Glutamatergic neuron (in vitro differentiated cells): ENCODE results near the gene WDFY4. TPM values are rescaled to one million over a fixed set of nuclear protein-coding genes. Genes with fewer than 3 reads are reported as not detected.

ENCODE experiments used
- DNase-seq: peaks from one replicate; pipeline ENCODE4 v3.0.0; 2022
- H3K27ac Mint-ChIP-seq: one replicate; pipeline ENCODE4 v1.8.0; 2020; ENCODE audit warnings: mild to moderate bottlenecking, mixed read lengths, inconsistent platforms; ENCODE audit not compliant: unreplicated experiment
- H3K27me3 Mint-ChIP-seq: one replicate; pipeline ENCODE4 v1.8.0; 2020; ENCODE audit warnings: mild to moderate bottlenecking, moderate library complexity, mixed read lengths, inconsistent platforms; ENCODE audit not compliant: unreplicated experiment
- H3K36me3 Mint-ChIP-seq: one replicate; pipeline ENCODE4 v1.8.0; 2020; ENCODE audit warnings: mild to moderate bottlenecking, mixed read lengths, inconsistent platforms; ENCODE audit not compliant: unreplicated experiment
- H3K4me1 Mint-ChIP-seq: one replicate; pipeline ENCODE4 v1.8.0; 2020; ENCODE audit warnings: mild to moderate bottlenecking, low read depth, mixed read lengths, inconsistent platforms; ENCODE audit not compliant: unreplicated experiment
- H3K4me3 Mint-ChIP-seq: one replicate; pipeline ENCODE4 v1.8.0; 2020; ENCODE audit warnings: mild to moderate bottlenecking, mixed read lengths, inconsistent platforms; ENCODE audit not compliant: unreplicated experiment
- H3K9me3 Mint-ChIP-seq: one replicate; pipeline ENCODE4 v1.8.0; 2020; ENCODE audit warnings: mild to moderate bottlenecking, moderate library complexity, mixed read lengths, inconsistent platforms; ENCODE audit not compliant: unreplicated experiment
- total RNA-seq: library from RNA; stranded (reverse); fragmentation: NEBNext Ultra II Directional; extraction: Animal tissue kit (Norgen Biotek cat#: 25700); gene quantifications from one replicate; pipeline ENCODE4 v1.2.1, GENCODE V29; 2021; ENCODE audit not compliant: unreplicated experiment
- TF ChIP-seq, protein P1 (sequence below): fragments of 200-600 bp; sonication (generic); IDR thresholded peaks from one replicate; pipeline ENCODE4 v1.5.0; 2021; ENCODE audit not compliant: partially characterized antibody, unreplicated experiment

Gene WDFY4
- total RNA-seq, 1 donor from 2014 or later: not detected

DNA sequence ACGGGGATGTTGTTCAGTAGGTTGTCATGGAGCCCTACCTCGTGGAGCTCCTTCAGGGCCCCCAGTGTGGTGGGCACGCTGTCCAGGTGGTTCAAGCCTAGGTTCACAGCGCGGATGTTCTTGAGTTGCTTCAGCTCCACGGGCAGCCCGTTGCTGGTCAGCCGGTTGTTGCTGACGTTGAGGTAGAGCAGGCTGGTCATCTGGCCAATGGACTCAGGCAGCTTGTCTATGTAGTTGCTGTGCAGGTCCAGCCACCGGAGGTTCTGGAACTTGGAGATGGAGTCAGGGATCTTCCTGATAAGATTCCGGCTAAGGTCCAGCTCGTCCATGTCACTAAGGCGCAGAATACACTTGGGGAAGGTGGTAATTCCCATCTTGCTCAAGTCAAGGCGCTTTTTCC, 229.0 kb downstream of the WDFY4 start:
- Mint-ChIP-seq H3K4me1 (no peaks in the 10 kb centered on the region), H3K36me3 (no peaks in the 10 kb centered on the region), H3K4me3 (no peak overlapping the region), H3K27ac (no peak overlapping the region), H3K27me3 (peaks cover 2% of the 10 kb centered on the region), H3K9me3 (no peaks in the 10 kb centered on the region)
- DNase-seq: no peak
- TF ChIP-seq, protein P1, sequence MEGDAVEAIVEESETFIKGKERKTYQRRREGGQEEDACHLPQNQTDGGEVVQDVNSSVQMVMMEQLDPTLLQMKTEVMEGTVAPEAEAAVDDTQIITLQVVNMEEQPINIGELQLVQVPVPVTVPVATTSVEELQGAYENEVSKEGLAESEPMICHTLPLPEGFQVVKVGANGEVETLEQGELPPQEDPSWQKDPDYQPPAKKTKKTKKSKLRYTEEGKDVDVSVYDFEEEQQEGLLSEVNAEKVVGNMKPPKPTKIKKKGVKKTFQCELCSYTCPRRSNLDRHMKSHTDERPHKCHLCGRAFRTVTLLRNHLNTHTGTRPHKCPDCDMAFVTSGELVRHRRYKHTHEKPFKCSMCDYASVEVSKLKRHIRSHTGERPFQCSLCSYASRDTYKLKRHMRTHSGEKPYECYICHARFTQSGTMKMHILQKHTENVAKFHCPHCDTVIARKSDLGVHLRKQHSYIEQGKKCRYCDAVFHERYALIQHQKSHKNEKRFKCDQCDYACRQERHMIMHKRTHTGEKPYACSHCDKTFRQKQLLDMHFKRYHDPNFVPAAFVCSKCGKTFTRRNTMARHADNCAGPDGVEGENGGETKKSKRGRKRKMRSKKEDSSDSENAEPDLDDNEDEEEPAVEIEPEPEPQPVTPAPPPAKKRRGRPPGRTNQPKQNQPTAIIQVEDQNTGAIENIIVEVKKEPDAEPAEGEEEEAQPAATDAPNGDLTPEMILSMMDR: no peak

DNA sequence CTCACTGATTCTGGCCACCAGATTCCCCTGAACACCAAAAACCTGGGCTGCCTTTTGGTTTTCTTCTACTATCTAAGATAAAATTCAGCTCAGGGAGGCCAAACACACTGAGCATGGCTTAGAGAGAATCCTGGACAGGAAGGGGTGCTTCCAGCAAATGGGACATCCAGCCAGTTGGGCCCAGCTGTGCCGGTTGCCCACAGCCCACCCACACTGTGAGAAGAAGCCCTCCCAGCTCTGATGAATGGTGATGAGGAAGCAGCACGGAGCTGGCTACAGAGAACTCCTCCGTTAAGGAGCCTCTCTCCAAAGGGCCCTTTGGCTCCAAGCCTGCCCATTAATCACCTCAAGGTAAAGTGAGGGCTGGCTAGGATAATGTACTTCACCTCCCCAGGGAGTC, 239.1 kb downstream of the WDFY4 start:
- no peak for DNase-seq
- no peak overlapping the region for H3K4me3 Mint-ChIP-seq
- H3K36me3 Mint-ChIP-seq: peaks cover 6% of the 10 kb centered on the region
- TF ChIP-seq, protein P1: no peak
- H3K27ac Mint-ChIP-seq: no peak overlapping the region
- peaks cover 1% of the 10 kb centered on the region for H3K9me3 Mint-ChIP-seq
- peaks cover 7% of the 10 kb centered on the region for H3K4me1 Mint-ChIP-seq
- peaks cover 2% of the 10 kb centered on the region for H3K27me3 Mint-ChIP-seq

DNA sequence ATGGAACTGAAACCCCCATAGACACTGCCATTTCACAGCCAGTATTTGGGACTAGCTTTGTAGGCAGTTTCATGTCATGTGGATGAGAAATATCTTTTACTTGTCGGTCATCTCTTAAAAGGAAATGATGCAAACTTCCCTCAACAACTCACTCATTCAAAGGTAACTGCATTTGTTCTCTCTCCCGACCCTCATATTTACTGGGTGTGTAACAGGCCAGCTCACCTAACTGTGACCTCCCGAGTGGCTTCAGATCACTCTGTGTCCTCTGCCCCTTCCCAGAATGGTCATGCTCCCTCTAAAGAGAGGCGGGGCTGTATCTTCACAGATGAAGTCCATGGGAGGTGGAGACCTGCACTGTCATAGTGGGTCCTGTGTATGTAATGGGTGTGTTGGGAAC, 240.3 kb downstream of the WDFY4 start:
- H3K9me3 Mint-ChIP-seq: no peaks in the 10 kb centered on the region

DNA sequence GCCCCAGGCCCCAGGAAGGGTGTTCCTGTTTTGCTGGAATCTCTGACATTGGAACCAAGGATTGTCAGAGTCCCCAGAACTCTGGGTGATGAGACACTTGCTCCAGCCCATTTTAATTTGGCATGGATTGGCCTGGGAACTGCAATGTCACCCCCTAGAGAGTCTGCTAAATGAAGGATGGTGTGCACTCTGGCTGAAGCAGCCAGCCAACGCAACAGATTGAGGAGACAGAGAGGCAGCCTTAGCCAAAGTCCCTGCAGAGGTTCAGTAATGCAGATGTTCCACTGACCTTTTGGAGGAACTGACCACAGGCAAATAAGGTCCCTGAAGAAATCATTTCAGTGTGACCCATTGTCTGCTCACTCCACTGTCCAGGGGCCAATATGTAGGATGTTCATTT, 241.6 kb downstream of the WDFY4 start:
- DNase-seq: no peak
- Mint-ChIP-seq H3K36me3 (peaks cover 5% of the 10 kb centered on the region), H3K4me1 (peaks cover 7% of the 10 kb centered on the region), H3K4me3 (no peak overlapping the region), H3K9me3 (no peaks in the 10 kb centered on the region), H3K27me3 (peaks cover 4% of the 10 kb centered on the region), H3K27ac (no peak overlapping the region)
- TF ChIP-seq, protein P1: no peak

More for the DNA sequence above, 240.3 kb downstream of the WDFY4 start:
- H3K36me3 Mint-ChIP-seq: peaks cover 5% of the 10 kb centered on the region
- TF ChIP-seq, protein P1: no peak
- no peak overlapping the region for H3K27ac Mint-ChIP-seq
- peaks cover 4% of the 10 kb centered on the region for H3K27me3 Mint-ChIP-seq
- peaks cover 7% of the 10 kb centered on the region for H3K4me1 Mint-ChIP-seq
- no peak overlapping the region for H3K4me3 Mint-ChIP-seq
- DNase-seq: no peak

DNA sequence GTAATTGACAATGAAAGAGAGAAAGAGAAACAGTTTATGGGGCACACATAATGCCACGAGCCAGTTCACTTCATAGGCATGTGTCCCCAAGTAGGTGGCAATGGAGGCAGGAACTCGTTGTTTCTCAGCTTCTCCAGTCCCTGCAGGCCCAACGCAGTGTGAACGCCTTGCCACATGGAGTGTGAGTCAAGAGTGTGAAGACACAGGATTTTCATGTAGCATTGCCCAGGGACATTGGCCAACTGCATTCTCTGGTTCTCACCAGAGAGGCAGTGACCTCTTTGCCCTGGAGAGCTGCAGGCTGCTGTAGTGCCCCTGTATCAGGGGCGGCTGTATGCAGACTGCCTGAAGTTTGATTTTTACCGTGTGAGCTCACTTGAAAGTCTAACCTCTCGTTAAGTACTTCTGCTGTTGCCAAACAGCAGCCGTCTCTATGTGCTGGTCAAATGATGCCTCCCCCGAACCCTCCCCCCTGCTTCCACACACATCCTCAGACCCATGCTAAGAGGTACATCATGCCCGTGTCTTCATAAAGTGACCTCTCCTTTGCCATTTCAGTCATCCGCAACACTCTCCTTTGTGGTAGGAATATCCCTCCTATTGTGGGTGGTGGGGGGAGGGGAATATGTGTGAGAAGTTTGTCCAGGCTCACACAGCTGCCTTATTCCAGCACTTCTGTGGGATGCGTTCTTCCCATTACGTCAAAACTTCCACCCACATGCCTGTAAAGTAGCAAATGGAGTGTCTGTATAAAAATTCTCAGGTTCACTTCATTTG, 242.3 kb downstream of the WDFY4 start:
- H3K4me3 Mint-ChIP-seq: no peak overlapping the region
- H3K36me3 Mint-ChIP-seq: peaks cover 5% of the 10 kb centered on the region
- TF ChIP-seq, protein P1: no peak
- peaks cover 4% of the 10 kb centered on the region for H3K27me3 Mint-ChIP-seq
- peaks cover 7% of the 10 kb centered on the region for H3K4me1 Mint-ChIP-seq
- no peak for DNase-seq
- H3K9me3 Mint-ChIP-seq: no peaks in the 10 kb centered on the region
- no peak overlapping the region for H3K27ac Mint-ChIP-seq
